ENCODE measurements around the gene LAMB2. TPM values are rescaled to one million over a fixed set of nuclear protein-coding genes. Genes with fewer than 3 reads are reported as not detected.

The LAMB2 gene
- total and polyA plus RNA-seq, 2 donors (not counting 1 experiment from before 2014, with no cell fraction given): 0.67 to 0.74 TPM

- H3K27ac Mint-ChIP-seq: no peak overlapping the region
- intact Hi-C loops (cut with micrococcal nuclease): loop anchor here (5.0 kb wide), 1 partner anchor 549 kb away; the partner anchor contains the start of gene APEH
- peaks cover 9% of the 10 kb centered on the region for H3K79me2 ChIP-seq (ENCODE audit: control insufficient read depth, insufficient read depth, low read length)
- 95% methylated on average over 17 of the region's 17 CpGs for WGBS (ENCODE audit: insufficient coverage)
- H4K20me1 ChIP-seq (ENCODE audit: control insufficient read depth, insufficient read depth, low read length, poor library complexity, severe bottlenecking): no peaks in the 10 kb centered on the region
- peaks cover 15% of the 10 kb centered on the region for H3K4me1 Mint-ChIP-seq
- no peak for DNase-seq
- H3K27me3 Mint-ChIP-seq: no peaks in the 10 kb centered on the region
- H3K4me1 ChIP-seq (ENCODE audit: control insufficient read depth in 2 of 2, insufficient read depth in 2 of 2, low read length in 2 of 2): peaks cover 12 to 21% of the 10 kb centered on the region in 2 donors
- TF ChIP-seq EZH2 (IDR thresholded peaks at IDR 0.05; ENCODE audit: borderline replicate concordance, insufficient read depth, low read depth, low read length, poor library complexity, severe bottlenecking) (no peak), CTCF (IDR thresholded peaks at IDR 0.05) (no peak)
- no peak overlapping the region for H3K27ac ChIP-seq (ENCODE audit: low read length in 2 of 2)
- CTCF ChIA-PET: interaction anchor here (0.7 kb wide), 1 partner anchor 64 kb away, joined by 4 read pairs; no protein-coding TSS in a partner anchor
- peaks cover 0 to 5% (median 0%) of the 10 kb centered on the region in 3 donors for H3K9me3 ChIP-seq (ENCODE audit: control extremely low read depth in 1 of 3, control insufficient read depth in 2 of 3, insufficient read depth in 1 of 3, low read length in 2 of 3)
- no peak overlapping the region for H2AFZ ChIP-seq (ENCODE audit: insufficient read depth, low read depth, low read length, poor library complexity, severe bottlenecking)
- H3K9ac ChIP-seq (ENCODE audit: low read length): no peak overlapping the region
- ATAC-seq (ENCODE audit: low read depth): no peak
- peaks cover 0 to 11% of the 10 kb centered on the region in 2 experiments for H3K36me3 ChIP-seq (replicated peaks in 1 of 2; ENCODE audit: control extremely low read depth in 1 of 2, control insufficient read depth in 1 of 2, extremely low read depth in 1 of 2, insufficient read depth in 2 of 2, low read length in 1 of 2)
- H3K4me3 Mint-ChIP-seq: no peak overlapping the region
- H3K9me3 Mint-ChIP-seq (ENCODE audit: insufficient read depth): no peaks in the 10 kb centered on the region
- POLR2A ChIA-PET: no interaction called here
- no peak overlapping the region for H3K4me3 ChIP-seq (ENCODE audit: control extremely low read depth in 1 of 5, extremely low read depth in 1 of 5, insufficient read depth in 1 of 5, low read depth in 2 of 5, low read length in 4 of 5)
- no peaks in the 10 kb centered on the region for H3K27me3 ChIP-seq (replicated peaks in 1 of 4; ENCODE audit: control extremely low read depth in 1 of 4, control insufficient read depth in 3 of 4, insufficient read depth in 4 of 4, low read length in 3 of 4)
- H3K4me2 ChIP-seq (replicated peaks; ENCODE audit: low read depth, low read length, poor library complexity, severe bottlenecking): no peak overlapping the region
Observed at GRCh38 chr3:49122886-49123545, 9.8 kb downstream of the LAMB2 start.

DNA sequence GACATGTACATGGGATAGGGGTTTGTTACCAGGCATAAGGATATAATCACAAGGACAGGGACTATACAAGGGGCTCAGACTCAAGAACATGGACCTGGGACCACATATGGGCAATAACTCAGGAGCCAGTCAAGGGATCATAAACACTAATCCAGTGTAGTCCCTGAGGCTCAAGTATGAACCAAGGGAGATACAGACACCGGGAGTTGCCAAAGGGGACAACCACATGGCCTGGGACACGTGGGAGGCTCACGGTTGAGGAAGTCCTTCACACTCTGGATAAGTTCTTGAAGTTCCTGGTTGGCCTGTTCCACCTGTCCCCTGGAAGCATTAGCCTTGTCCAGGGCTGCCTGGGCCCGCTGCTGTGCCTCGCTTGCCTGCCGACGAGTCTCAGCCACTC, 10.4 kb downstream of the LAMB2 start:
- Histone ChIP-seq H3K4me2 (replicated peaks; ENCODE audit: low read depth, low read length, poor library complexity, severe bottlenecking) (no peak overlapping the region), H3K9me3 (ENCODE audit: control extremely low read depth in 1 of 3, control insufficient read depth in 2 of 3, insufficient read depth in 1 of 3, low read length in 2 of 3) (peaks cover 0 to 5% (median 0%) of the 10 kb centered on the region in 3 donors), H3K4me3 (ENCODE audit: control extremely low read depth in 1 of 5, extremely low read depth in 1 of 5, insufficient read depth in 1 of 5, low read depth in 2 of 5, low read length in 4 of 5) (no peak overlapping the region), H3K36me3 (replicated peaks in 1 of 2; ENCODE audit: control extremely low read depth in 1 of 2, control insufficient read depth in 1 of 2, extremely low read depth in 1 of 2, insufficient read depth in 2 of 2, low read length in 1 of 2) (peaks cover 0 to 16% of the 10 kb centered on the region in 2 experiments), H3K27me3 (replicated peaks in 1 of 4; ENCODE audit: control extremely low read depth in 1 of 4, control insufficient read depth in 3 of 4, insufficient read depth in 4 of 4, low read length in 3 of 4) (no peaks in the 10 kb centered on the region), H2AFZ (ENCODE audit: insufficient read depth, low read depth, low read length, poor library complexity, severe bottlenecking) (no peak overlapping the region), H4K20me1 (ENCODE audit: control insufficient read depth, insufficient read depth, low read length, poor library complexity, severe bottlenecking) (no peaks in the 10 kb centered on the region), H3K79me2 (ENCODE audit: control insufficient read depth, insufficient read depth, low read length) (peaks cover 15% of the 10 kb centered on the region), H3K27ac (ENCODE audit: low read length in 2 of 2) (no peak overlapping the region), H3K9ac (ENCODE audit: low read length) (no peak overlapping the region), H3K4me1 (ENCODE audit: control insufficient read depth in 2 of 2, insufficient read depth in 2 of 2, low read length in 2 of 2) (peaks cover 12 to 21% of the 10 kb centered on the region in 2 donors)
- H3K4me3 Mint-ChIP-seq: peak overlapping the region; percentile 88
- H3K27ac Mint-ChIP-seq: peak overlapping the region; percentile 89
- ATAC-seq (ENCODE audit: low read depth) (no peak), DNase-seq (no peak)
- peaks cover 15% of the 10 kb centered on the region for H3K4me1 Mint-ChIP-seq
- TF ChIP-seq EZH2 (IDR thresholded peaks at IDR 0.05; ENCODE audit: borderline replicate concordance, insufficient read depth, low read depth, low read length, poor library complexity, severe bottlenecking) (no peak), CTCF (IDR thresholded peaks at IDR 0.05) (no peak)
- no peaks in the 10 kb centered on the region for H3K27me3 Mint-ChIP-seq
- ChIA-PET POLR2A (no interaction called here), CTCF (interaction anchor here (0.7 kb wide), 1 partner anchor 63 kb away, joined by 4 read pairs; no protein-coding TSS in a partner anchor)
- intact Hi-C loops (cut with micrococcal nuclease): loop anchor here (5.0 kb wide), 1 partner anchor 550 kb away; the partner anchor contains the start of gene APEH
- H3K9me3 Mint-ChIP-seq (ENCODE audit: insufficient read depth): no peaks in the 10 kb centered on the region
- 94% methylated on average over 7 of the region's 7 CpGs for WGBS (ENCODE audit: insufficient coverage)

Measured in B cell (primary cell).